GM19463 (cell line): ENCODE data around the gene FBXL14.
"Not testable (repeated sequence)": the region's sequence is repeated elsewhere in the genome, so short reads cannot be mapped to it uniquely, and the experiment has no call there.

Experiments used
- ATAC-seq: cut with Tn5 transposase; IDR thresholded peaks from one replicate; pipeline ENCODE4 v1.9.1; 2021; ENCODE audit warnings: mild to moderate bottlenecking, moderate library complexity; ENCODE audit not compliant: unreplicated experiment

Gene FBXL14

GRCh38 chr12:1620092-1620491 lies 25.7 kb upstream of the FBXL14 start:
- no peak for ATAC-seq

GRCh38 chr12:1619587-1619986 lies 25.2 kb upstream of the FBXL14 start:
- no peak for ATAC-seq

DNA sequence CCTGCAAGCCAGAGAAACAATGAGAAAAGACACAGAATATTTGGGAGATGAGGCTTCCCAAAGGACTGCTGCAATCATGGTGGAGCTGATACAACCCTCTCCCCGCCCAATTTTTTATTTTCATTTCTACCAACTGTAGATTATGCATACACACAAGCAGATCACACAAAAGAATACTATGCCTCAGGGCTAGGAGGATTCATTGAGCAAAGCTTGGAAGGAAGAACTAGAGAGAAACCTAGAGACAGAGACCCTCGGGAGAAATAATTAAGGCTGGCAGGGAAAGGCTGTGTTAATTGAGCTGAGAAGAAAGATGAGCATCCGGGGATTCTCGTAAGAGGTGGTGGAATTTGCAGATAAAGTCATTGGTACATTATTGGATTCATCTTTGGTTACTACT lies 24.8 kb upstream of the FBXL14 start:
- no peak for ATAC-seq

DNA sequence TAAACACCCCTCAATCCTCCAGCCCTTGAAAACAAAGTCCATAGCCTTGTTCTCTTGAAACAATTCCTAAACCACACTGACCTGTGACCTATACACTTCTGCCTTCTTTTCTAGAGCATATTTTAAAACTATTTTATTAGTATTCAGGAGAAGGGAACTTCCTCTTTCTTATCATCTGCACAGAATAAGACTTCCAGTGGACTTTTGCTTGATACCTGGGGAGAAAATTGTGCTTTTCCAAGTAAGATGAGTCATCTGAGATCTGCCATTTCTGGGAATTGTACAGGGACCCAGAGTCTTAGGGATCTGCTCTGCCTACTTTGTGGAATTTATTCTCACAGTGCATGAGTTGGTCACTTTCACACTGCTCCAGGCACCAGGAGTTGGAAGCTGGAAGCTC lies 24.1 kb upstream of the FBXL14 start:
- no peak for ATAC-seq

DNA sequence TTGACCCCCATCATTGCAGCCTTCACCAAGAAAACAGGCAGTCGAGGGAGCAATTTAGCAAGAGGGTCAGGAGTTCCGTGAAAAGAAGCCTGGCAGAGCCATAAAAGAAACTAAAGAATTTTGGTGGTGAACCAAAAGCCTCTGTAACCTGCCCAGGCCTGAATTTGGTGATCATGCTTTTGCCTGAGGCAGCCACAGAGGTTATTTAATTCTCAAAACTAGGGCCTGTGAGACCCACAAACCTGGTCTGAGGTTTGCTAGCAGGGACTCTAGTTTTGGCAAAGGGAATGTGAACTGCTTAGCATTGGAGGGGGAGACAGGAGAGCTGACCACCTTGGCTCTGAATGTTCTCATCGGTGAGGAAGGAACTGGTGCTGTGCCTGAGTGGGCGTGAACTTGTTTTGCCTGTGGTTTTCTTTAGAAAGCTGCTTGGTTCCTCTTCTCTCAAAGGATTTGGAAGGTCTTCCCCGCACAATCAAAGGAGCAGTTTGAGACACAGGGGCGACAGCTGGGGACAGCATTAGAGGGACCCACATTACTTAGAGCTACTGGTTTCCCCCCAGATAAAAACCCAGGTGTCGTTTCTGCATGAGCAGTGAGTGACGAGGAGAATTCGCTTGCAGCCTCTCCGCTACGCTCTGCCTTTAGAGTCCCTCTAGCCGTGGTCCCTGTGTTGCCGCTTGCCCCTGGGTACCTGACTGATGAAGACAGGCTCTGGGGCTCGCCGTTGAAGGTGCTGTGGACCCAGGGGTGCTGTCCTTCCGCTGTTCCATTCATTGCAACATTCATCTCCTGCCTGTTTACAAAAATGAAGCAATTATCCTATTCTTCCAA lies 22.1 kb upstream of the FBXL14 start:
- ATAC-seq = peak; percentile 48

DNA sequence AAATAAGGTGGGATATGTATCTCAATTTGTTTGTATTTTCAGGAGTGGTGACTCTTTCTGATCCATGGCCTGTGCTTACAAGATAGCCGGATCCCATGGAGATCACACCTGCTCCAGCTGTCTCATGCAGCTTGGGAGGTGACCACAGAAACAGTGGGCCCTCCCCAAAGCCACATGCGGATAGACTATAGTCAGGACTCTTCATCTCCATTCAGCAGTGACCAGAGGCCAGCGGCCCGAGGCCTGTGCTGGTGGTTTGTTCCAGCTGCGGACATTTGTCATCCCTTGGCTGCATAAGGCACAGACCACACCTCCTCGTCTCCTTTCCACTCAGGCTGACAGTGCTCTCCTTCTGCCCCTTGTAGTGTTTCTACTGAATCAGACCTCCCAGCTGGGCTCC lies 20.0 kb upstream of the FBXL14 start:
- no peak for ATAC-seq

GRCh38 chr12:1613860-1614259 lies 19.5 kb upstream of the FBXL14 start:
- no peak for ATAC-seq

DNA sequence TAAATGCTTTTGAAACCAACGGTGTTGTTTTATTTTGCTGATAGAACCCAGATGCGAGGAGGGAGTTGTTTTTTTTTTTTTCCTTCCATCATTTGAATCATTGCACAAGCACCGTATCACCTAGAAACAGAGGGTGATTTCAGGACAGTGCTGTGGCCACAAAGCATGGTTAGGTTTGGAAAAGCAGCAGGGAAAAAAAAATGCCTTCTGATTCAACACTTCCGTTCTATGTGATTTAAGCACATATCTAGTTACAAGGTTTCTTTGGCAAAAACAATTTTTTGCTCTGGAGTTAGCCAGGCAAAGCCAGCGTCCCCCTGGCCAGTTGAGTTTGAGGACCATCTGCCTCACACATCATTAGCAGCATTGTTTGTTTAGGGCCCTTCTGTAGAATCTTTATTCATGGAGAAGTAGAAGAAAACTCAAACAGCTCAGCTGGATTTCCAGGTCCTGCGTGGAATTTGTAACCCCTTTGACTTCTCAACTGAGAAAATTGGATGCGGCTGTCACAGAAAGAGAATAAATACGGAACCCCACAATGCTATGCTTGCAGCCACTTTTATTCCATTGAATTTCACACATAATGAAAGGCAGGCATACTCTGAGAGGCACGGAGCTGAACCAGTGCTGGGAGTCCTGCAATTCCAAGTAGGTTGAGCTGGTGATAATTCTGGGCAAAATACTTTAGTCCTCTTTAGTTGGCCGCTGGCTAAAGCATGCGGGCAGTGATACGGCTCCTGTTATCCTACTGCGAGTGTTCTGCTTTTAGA lies 17.6 kb upstream of the FBXL14 start:
- no peak for ATAC-seq

- ATAC-seq = no peak
Observed at GRCh38 chr12:1610072-1610643, 15.8 kb upstream of the FBXL14 start.

DNA sequence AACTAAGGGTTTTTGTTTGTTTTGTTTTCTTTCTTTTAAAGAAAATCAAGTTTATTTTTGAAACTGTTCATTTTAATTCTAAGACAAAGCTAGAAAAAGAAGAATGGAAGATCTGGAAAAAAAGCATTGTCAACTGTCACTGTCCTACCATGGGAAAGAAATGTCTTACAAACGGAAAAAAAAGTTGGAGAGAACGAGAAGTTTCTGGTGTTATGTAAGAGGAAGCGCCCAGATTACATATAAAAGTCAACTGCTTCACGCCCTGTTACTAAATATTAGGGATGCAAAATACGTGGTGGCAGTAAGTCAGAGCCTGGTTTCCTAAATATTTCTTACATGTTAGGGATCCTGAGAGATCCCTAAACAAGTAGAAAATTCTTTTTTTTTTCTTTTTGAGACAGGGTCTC lies 14.3 kb upstream of the FBXL14 start:
- no peak for ATAC-seq

GRCh38 chr12:1607940-1608712 lies 13.7 kb upstream of the FBXL14 start:
- ATAC-seq = no peak

GRCh38 chr12:1606021-1606622 lies 11.7 kb upstream of the FBXL14 start:
- ATAC-seq = peak; percentile 65

GRCh38 chr12:1605129-1606020 lies 11.0 kb upstream of the FBXL14 start:
- ATAC-seq = peak; percentile 7

- no peak for ATAC-seq
Observed at GRCh38 chr12:1604464-1604863, 10.1 kb upstream of the FBXL14 start.

DNA sequence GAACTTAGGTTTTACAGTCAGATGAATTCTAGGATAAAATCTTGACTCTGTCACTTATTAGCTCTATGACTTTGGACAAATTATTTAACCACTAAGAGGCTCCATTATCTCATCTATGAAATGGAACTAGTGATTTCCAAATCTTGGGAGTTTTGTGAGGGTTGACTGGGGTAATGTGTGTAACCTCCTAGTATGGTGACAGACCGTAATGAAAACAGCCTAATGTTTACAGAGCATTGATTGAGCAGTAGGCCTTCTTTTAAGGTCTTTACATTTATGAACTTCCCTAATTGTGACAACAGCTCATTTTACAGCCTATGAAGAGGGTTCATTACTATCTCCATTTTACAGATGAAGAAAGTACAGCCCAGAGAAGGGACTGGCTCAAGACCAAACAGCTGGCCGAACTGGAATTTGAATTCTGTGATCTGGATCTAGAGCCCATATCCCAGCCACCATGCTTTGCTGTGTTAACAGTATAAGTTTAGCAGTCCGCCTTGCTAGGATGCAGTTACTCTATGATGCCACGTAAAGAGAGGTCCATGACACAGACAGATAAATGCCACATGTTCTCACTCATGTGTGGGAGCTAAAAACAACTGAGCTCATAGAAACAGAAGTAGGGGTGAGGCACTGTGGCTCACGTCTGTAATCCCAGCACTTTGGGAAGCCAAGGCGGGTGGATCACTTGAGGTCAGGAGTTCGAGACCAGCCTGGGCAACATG lies 9.1 kb upstream of the FBXL14 start:
- ATAC-seq = no peak

GRCh38 chr12:1602706-1603105 lies 8.3 kb upstream of the FBXL14 start:
- not testable (repeated sequence) for ATAC-seq

DNA sequence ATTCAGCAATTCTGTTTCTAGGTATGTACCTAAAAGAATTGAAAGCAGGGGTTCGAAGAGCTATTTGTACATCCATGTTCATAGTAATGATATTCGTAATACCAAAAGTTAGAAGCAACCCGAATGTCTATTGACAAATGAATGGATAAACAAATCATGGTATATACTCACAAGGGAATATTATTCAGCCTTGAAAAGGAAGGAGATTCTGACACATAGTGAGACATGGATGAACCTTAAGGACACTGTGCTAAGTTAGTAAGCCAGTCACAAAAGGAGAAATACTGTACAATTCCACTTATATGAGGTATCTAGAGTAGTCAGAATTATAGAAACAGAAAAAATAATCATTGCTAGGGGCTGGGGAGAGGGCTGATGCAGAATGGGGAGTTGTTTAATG lies 4.4 kb upstream of the FBXL14 start:
- no peak for ATAC-seq

DNA sequence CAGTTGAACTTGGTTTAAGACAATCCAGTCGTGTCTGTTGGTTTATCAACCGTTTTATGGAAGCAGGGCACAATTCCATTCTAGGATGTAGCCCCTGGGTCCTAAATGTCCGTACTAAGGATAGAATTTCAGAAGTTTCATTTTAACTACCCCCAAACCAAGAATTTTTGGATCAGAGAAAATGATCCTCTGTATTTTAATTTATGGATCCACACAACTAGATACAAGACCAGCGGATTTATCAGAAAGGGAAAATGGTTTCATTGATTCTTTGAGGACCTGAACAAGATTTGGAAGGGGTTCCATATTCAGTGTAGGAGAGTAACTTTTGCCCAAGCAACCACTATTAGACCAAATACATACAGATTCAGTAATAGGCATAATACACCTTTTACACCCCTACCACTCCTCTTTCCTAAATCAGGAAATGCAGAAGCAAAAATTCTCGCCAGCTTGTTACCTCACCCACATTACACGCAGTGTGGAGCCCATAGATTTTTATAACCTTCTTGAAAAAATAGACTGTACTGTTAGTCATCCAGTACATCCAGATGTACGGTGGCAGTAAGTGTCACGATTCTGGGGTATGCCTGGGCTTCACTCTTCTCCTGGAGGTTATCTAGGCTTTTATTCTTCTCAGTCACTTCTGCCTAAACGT lies 1.4 kb upstream of the FBXL14 start:
- no peak for ATAC-seq
